Epidermal melanocyte (primary cell): ENCODE measurements around the gene IL1R1.

Experiments
- DNase-seq: peaks from one replicate; pipeline ENCODE4 v3.0.0; 2011; ENCODE audit warnings: low spot score; ENCODE audit not compliant: insufficient read length

IL1R1 gene

GRCh38 chr2:102197389-102198137 lies 55.0 kb downstream of the IL1R1 start:
- no peak for DNase-seq

GRCh38 chr2:102200539-102200938 lies 58.0 kb downstream of the IL1R1 start:
- no peak for DNase-seq

- DNase-seq = no peak
Measured at GRCh38 chr2:102204638-102205037, 62.1 kb downstream of the IL1R1 start.

- DNase-seq = no peak
Measured at GRCh38 chr2:102206666-102207341, 64.3 kb downstream of the IL1R1 start.

- no peak for DNase-seq
Measured at GRCh38 chr2:102208774-102209173, 66.2 kb downstream of the IL1R1 start.

GRCh38 chr2:102209474-102209873 lies 66.9 kb downstream of the IL1R1 start:
- no peak for DNase-seq

GRCh38 chr2:102217032-102217431 lies 74.5 kb downstream of the IL1R1 start:
- DNase-seq = no peak

- no peak for DNase-seq
Measured at GRCh38 chr2:102224824-102225739, 82.5 kb downstream of the IL1R1 start.

- no peak for DNase-seq
Measured at GRCh38 chr2:102226171-102226570, 83.6 kb downstream of the IL1R1 start.

- DNase-seq = no peak
Measured at GRCh38 chr2:102226612-102227391, 84.3 kb downstream of the IL1R1 start.

- DNase-seq = no peak
Measured at GRCh38 chr2:102229141-102229769, 86.7 kb downstream of the IL1R1 start.
